Heart right ventricle (tissue), 16 donors: Measurements from ENCODE around the gene KCNRG. TPM values are rescaled to one million over a fixed set of nuclear protein-coding genes. Genes with fewer than 3 reads are reported as not detected.

ENCODE experiments used
- ATAC-seq, 8 donors: fragments of 200-7000 bp; cut with Tn5 transposase; one replicate each; pipeline ENCODE4 v1.9.1; 2020; ENCODE audit warnings: mild to moderate bottlenecking in 8 of 8, moderate library complexity in 8 of 8, moderate number of reproducible peaks in 1 of 8
- DNase-seq, 2 donors: peaks; one replicate each; pipeline ENCODE4 v3.0.0-alpha.2; 2020
- H3K27ac ChIP-seq, 10 donors: fragments of 200-600 bp; sonication (generic) in 2 of 10; one replicate each; pipeline versions ENCODE4 v1.5.0 to v1.8.0; 2020 to 2022; ENCODE audit warnings: mild to moderate bottlenecking in 3 of 10
- H3K27me3 ChIP-seq, 7 donors: fragments of 200-600 bp; one replicate each; pipeline ENCODE4 v1.8.0; 2021 to 2022; ENCODE audit warnings: mild to moderate bottlenecking in 2 of 7
- H3K36me3 ChIP-seq, 9 donors: fragments of 200-600 bp; sonication (generic) in 1 of 9; one replicate each; pipeline versions ENCODE4 v1.5.0 to v1.8.0; 2020 to 2022; ENCODE audit warnings: mild to moderate bottlenecking in 2 of 9
- H3K4me1 ChIP-seq, 9 donors: fragments of 200-600 bp; sonication (generic) in 1 of 9; one replicate each; pipeline versions ENCODE4 v1.5.0 to v1.8.0; 2020 to 2022; ENCODE audit warnings: mild to moderate bottlenecking in 4 of 9
- H3K4me3 ChIP-seq, 10 donors: fragments of 200-600 bp; sonication (generic) in 2 of 10; one replicate each; pipeline versions ENCODE4 v1.5.0 to v1.8.0; 2020 to 2022; ENCODE audit warnings: mild to moderate bottlenecking in 7 of 10, moderate library complexity in 2 of 10
- H3K9me3 ChIP-seq, 11 donors: fragments of 200-600 bp in 10 of 11; sonication (generic) in 2 of 11; one replicate each; pipeline versions ENCODE4 v1.5.0 to v1.8.0; 2013 to 2022; ENCODE audit warnings: mild to moderate bottlenecking in 2 of 11, control low read depth in 1 of 11, moderate library complexity in 1 of 11
- WGBS, 2 donors: extraction: QIAGEN DNeasy Blood & Tissue Kit; methylation state at CpG; one replicate each; pipeline ENCODE4 v1.1.7; 2013; ENCODE audit warnings: inconsistent platforms in 1 of 2; 5-methylcytosine and 5-hydroxymethylcytosine counted together
- intact Hi-C, 10 donors: fragments of 100-400 bp; cut with DNase I; formaldehyde crosslinking; loops; one replicate each; pipeline versions ENCODE4 v1.11.1 to v1.14.2; 2022
- long read RNA-seq, 3 donors: library from polyadenylated mRNA; unstranded; transcript quantifications; one replicate each; pipeline ENCODE4 v2.0.0, GENCODE V29; 2020 to 2021
- polyA plus RNA-seq, 2 donors: library from polyadenylated mRNA; stranded (reverse); fragments of 200-250 nt; gene quantifications; one replicate each; pipeline ENCODE4 v1.2.3, GENCODE V29; 2013
- total RNA-seq, 10 donors: library from RNA; stranded (reverse); fragmentation: NEBNext Ultra II Directional in 3 of 10; extraction: Animal tissue kit (Norgen Biotek cat#: 25700) in 3 of 10; gene quantifications; one replicate each; pipeline versions ENCODE4 v1.2.1 to v1.2.4, GENCODE V29; 2021 to 2023
- TF ChIP-seq, protein P1 (sequence below), 9 donors: fragments of 200-600 bp; sonication (generic) in 2 of 9; IDR thresholded peaks; one replicate each; pipeline versions ENCODE4 v1.5.0 to v1.8.0; 2021 to 2022; ENCODE audit warnings: antibody characterized with exemption in 9 of 9, mild to moderate bottlenecking in 5 of 9, moderate library complexity in 1 of 9
- donor health status: Arrhythmogenic right ventricular cardiomyopathy.
- donor health status: ischemic (EF 13 %, LVEDD 7.1; RV severe dilation, severe dysfunction).
- donor health status: healthy with polysubstance abuse.
- donor health status: DM: no; HTN: yes; CAD: no.
- donor health status: DM: no; HTN: no; CAD: no.
- donor health status: ischemic (EF 25% LVEDD 6.9; RV normal size, moderate dysfunction).
- donor health status: ischemic (EF 25% LVEDD 5.7; RV mildly dilated, moderate dysfunction).
- donor health status: healthy.
- donor health status: DM: yes; HTN: yes; CAD: no.
- donor health status: Ischemic cardiomyopathy.
- donor health status: ischemic (EF 35%, LVEDD 5.7; RV mildly dilated, moderate dysfunction).
- donor health status: nonischemic (EF 11% LVEDD 7.7; RV severe dilation, severe dysfunction).
- donor health status: DM: yes; HTN: yes; CAD: no.
- donor health status: PGD.
- donor health status: ischemic (EF 29% LVEDD 5.4; RV normal size, mild dysfunction).
- donor health status: nonischemic (EF 23%, LVEDD 6.1; RV moderate dilation, normal function).

Gene KCNRG, protein sequence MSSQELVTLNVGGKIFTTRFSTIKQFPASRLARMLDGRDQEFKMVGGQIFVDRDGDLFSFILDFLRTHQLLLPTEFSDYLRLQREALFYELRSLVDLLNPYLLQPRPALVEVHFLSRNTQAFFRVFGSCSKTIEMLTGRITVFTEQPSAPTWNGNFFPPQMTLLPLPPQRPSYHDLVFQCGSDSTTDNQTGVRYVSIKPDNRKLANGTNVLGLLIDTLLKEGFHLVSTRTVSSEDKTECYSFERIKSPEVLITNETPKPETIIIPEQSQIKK
- total RNA-seq (under 1 TPM in 6 of 10 donors, not detected in 4; 0.19 to 0.86 (median 0.29) TPM), polyA plus RNA-seq (under 1 TPM; 0.19 to 0.22 TPM)
- long read RNA-seq, donor 1, partial matches to known transcripts = 0 of 1 reads
- long read RNA-seq, donor 1, other reads (novel, unspliced or antisense) = 1 of 1 reads
- long read RNA-seq, donor 2, partial matches to known transcripts = 0 of 1 reads
- long read RNA-seq, donor 2, other reads (novel, unspliced or antisense) = 1 of 1 reads
- long read RNA-seq, donor 3 = 0 reads

DNA sequence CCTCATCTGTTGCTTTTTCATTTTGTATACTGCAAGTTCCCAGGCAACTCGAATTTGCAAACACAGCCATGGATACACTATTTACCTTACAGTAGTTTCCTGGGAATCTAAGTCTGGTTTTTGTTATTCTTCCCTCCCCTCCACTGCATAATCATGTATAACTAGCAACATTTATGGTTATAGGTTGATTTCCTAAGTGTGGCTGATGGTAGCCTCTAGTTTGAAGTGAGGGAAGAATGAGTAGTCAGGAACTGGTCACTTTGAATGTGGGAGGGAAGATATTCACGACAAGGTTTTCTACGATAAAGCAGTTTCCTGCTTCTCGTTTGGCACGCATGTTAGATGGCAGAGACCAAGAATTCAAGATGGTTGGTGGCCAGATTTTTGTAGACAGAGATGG, at the start of gene KCNRG:
Gene KCNRG, plus strand, starts transcription at position 187 of the 400 bp plus-strand sequence. Its CDS starts 50 bp downstream, at position 237.
- Histone ChIP-seq H3K27me3 (no peaks in the 10 kb centered on the region), H3K4me3 (no peak within 1 kb of the TSS), H3K27ac (peak within 1 kb of the TSS; percentile 9 to 83 (median 62)), H3K9me3 (no peaks in the 10 kb centered on the region), H3K36me3 (peaks cover 0 to 78% (median 15%) of the 10 kb centered on the region in 9 donors), H3K4me1 (peaks cover 0 to 46% (median 34%) of the 10 kb centered on the region in 9 donors)
- no peak for DNase-seq
- TF ChIP-seq, protein P1, sequence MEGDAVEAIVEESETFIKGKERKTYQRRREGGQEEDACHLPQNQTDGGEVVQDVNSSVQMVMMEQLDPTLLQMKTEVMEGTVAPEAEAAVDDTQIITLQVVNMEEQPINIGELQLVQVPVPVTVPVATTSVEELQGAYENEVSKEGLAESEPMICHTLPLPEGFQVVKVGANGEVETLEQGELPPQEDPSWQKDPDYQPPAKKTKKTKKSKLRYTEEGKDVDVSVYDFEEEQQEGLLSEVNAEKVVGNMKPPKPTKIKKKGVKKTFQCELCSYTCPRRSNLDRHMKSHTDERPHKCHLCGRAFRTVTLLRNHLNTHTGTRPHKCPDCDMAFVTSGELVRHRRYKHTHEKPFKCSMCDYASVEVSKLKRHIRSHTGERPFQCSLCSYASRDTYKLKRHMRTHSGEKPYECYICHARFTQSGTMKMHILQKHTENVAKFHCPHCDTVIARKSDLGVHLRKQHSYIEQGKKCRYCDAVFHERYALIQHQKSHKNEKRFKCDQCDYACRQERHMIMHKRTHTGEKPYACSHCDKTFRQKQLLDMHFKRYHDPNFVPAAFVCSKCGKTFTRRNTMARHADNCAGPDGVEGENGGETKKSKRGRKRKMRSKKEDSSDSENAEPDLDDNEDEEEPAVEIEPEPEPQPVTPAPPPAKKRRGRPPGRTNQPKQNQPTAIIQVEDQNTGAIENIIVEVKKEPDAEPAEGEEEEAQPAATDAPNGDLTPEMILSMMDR (IDR thresholded peaks at IDR 0.05) = no peak
- peak in 4 of 8 donors; percentile 14 to 34 (median 21) for ATAC-seq
- 18 to 34% methylated on average over 5 of the region's 5 CpGs for WGBS, 2 donors
- intact Hi-C loops = no loop called here

DNA sequence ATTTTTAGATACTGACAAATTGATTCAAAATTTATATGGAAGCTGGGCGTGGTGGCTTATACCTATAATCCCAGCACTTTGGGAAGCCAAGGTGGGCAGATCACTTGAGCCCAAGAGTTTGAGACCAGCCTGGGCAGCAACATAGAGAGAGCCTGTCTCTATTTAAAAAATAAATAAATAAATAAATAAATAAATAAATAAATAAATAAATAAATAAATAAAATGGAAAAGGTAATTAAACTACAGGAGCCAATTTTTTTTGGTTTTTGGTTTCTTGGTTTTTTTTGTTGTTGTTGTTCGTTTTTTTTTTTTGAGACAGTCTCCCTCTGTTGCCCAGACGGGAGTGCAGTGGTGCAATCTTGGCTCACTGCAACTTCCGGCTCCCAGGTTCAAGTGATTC, 47.8 kb upstream of the KCNRG start:
- ATAC-seq = no peak
- Histone ChIP-seq H3K36me3 (peaks cover 0 to 46% (median 0%) of the 10 kb centered on the region in 9 donors), H3K27ac (no peak overlapping the region), H3K4me3 (no peak overlapping the region), H3K27me3 (no peaks in the 10 kb centered on the region), H3K4me1 (no peaks in the 10 kb centered on the region), H3K9me3 (peaks cover 0 to 36% (median 11%) of the 10 kb centered on the region in 11 donors)
- TF ChIP-seq, protein P1 (IDR thresholded peaks at IDR 0.05) = no peak
- DNase-seq = no peak
- WGBS, 2 donors = 98 to 100% methylated on average over 4 of the region's 4 CpGs
- intact Hi-C loops = no loop called here

DNA sequence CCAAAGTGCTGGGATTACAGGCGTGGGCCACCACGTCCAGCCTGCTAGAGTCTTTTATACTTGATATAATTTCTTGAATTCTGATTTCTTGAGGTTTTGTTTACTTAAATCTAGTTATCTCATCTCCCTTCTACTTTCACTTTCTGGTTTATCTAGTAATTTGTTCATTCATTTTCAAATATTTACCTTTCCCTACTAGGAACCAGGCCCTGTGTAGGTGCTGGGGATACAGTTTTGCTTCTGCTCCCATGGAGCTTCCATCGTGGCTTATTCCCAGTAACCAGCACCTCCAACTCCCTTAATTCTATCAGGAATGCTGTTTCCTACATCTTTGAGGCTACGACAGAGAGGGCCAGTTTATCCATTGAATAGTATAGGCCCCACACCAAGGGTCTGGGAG, 42.5 kb upstream of the KCNRG start:
- TF ChIP-seq, protein P1 (IDR thresholded peaks at IDR 0.05) = no peak
- H3K4me3 ChIP-seq = no peak overlapping the region
- intact Hi-C loops = loop anchor here in 7 of 10 donors (5.0 to 10.0 kb wide), 6 partner anchors 552 to 1092 kb away; no protein-coding TSS in a partner anchor

DNA sequence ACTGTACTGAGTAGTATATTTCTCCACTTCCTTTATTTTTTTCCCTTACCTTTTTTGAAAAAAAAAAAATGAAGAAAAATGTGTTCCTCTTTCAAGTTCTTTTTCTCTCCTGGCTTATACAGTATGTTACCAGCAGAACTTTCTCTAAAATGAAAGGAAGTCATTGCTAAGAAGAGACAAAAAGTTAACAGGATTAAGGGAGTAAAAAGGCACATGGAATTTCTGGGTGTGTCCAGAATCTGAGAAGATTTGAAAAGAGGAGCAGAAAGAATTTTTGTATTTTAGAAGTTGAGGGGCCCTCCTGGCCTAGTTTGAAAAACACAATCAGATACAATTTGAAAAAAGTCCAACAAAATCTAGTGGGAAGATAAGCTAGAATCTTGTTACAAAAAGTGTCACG, 39.4 kb upstream of the KCNRG start:
- no peaks in the 10 kb centered on the region for H3K27me3 ChIP-seq
- no peaks in the 10 kb centered on the region for H3K9me3 ChIP-seq
- peaks cover 0 to 5% (median 0%) of the 10 kb centered on the region in 9 donors for H3K4me1 ChIP-seq
- TF ChIP-seq, protein P1 (IDR thresholded peaks at IDR 0.05) = no peak
- 87 to 97% methylated on average over 1 of the region's 1 CpG for WGBS, 2 donors
- intact Hi-C loops = loop anchor here (2.0 to 10.0 kb wide), 15 partner anchors 549 to 1096 kb away; no protein-coding TSS in a partner anchor
- no peak overlapping the region for H3K4me3 ChIP-seq
- H3K27ac ChIP-seq = no peak overlapping the region
- DNase-seq (no peak), ATAC-seq (no peak)
- peaks cover 0 to 34% (median 0%) of the 10 kb centered on the region in 9 donors for H3K36me3 ChIP-seq

More for the DNA sequence above, 42.5 kb upstream of the KCNRG start:
- no peak for ATAC-seq
- H3K4me1 ChIP-seq = peaks cover 0 to 4% (median 0%) of the 10 kb centered on the region in 9 donors
- WGBS, 2 donors = 93 to 95% methylated on average over 4 of the region's 4 CpGs
- no peak for DNase-seq
- H3K36me3 ChIP-seq = peaks cover 0 to 41% (median 0%) of the 10 kb centered on the region in 9 donors
- no peaks in the 10 kb centered on the region for H3K9me3 ChIP-seq
- H3K27ac ChIP-seq = no peak overlapping the region
- no peaks in the 10 kb centered on the region for H3K27me3 ChIP-seq
